ENCODE measurements around the gene TMEM129. TPM values are rescaled to one million over a fixed set of nuclear protein-coding genes. Genes with fewer than 3 reads are reported as not detected.
"Not testable (repeated sequence)": the region's sequence is repeated elsewhere in the genome, so short reads cannot be mapped to it uniquely, and the experiment has no call there.

The TMEM129 gene
- total RNA-seq, 1 donor from 2014 or later = 12.8 TPM

DNA sequence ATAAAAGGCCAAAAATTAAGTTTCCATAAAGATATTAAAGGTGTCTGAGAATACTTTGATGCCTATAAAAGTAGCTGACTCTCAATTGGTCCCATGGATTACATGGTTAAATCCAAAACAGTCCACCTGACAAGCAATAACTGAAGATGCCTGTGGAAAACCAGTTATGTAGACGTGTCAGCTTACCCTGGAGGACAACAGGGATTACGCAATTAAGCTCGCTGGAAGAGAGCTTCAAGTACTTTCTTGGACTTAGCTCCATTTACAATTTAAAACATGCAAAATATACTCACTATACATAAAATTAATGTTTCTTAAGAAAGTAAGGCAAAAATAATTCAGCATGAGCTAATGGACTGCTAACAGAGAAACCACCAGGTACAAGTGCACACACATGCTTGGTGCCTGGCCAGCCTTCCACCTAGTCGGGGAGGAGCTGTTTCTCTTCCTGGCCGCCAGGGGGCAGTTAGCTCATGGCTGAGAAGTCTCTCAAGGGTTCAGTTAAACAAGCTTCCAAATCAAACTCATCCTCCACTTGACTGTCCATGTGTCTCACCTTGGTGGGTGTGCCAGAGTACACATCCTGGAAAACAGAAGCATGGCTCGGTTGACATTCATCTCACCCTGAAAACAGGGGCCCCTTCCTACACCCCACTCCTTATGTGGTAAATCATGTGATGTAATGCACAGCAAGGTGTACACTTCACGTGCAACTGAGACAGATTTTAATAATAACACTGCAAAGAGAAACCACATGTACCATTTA, 27.8 kb downstream of the TMEM129 start:
- peak; percentile 44 for DNase-seq

GRCh38 chr4:1691737-1692373, 29.3 kb downstream of the TMEM129 start:
- DNase-seq = no peak

DNA sequence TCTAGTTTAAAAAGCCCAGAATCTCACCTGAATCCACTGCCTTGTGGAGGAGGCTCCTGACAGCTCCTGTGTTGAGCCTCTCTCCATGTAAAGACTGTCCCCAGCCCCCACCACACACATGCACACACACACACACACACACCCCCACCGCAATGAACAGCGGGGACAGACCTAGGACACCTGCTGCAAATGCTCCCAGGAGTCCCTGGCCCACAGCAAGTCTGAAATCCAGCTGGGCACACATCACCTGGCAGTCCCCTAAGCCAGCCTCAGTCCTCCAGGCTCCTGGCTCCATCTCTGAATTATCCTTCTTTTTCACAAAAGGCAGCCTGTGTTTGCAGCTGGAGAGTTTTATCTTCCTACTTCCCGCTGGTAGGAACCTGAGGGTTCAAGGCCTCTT, 30.4 kb downstream of the TMEM129 start:
- DNase-seq = no peak

DNA sequence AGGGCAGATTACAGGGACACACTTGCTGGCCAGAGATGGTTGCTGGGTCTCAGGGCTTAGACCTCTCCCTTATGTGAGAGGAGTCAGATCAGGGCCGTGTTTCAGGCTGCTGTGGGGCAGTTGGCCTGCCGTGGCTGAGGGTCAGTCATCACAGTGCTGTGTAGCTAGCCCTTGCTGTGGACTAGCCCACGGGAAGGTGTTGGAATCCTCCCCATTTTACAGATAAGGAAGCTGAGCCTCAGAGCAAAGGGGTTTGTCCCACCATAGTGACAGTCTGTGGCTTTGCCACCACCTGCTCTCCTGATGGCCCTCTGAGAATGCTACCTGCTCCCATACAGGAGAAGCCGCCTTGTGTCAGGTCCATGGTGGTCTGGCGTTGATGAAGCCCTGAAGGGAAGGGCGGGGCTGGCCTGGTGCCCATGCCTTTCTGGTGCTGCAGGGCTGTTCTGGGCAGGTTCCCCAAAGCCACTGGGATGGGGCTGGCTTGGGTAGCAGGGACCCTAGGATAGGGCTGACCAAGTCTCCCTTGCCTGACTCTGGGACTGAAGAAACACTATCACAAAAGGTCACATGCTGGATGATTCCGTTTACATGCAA, 34.6 kb downstream of the TMEM129 start:
- no peak for DNase-seq

GRCh38 chr4:1685235-1686150, 35.6 kb downstream of the TMEM129 start:
- no peak for DNase-seq

DNA sequence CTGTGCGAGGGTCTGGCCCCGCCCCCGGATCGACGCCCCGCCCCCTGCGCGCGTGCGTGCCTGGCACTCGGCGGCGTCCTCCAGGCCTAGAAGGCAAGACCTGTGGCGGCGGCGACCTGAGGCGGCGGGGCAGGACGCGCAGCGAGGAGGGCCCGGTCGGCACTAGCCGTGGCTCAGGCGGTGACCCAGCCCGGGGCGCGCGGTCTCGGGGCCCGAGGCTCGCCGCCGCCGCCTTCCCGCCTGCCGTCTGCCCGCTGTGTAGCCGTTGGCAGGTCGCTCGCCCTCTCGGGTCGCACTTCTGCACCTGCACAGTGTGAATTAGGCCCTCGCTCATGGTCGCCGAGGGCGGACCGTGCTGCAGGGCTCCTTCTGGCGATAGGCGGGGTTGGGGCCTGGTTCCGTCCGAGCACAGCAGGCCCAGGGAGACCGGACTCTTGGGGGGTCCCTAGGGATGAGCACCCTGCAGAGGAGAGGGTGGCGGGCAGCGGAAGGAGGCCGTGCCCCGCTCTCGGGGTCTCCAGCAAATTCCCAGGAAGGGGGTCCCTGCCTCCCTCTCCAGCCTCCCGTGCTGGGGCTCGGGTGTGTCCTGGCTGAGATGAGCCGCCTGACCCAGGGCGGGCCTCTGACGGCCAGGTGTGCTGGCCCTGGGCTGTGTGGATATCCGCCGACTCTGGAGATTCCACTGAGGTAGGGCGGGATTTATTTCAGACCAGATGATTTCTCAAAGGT, 36.5 kb downstream of the TMEM129 start:
- no peak for DNase-seq

- peak; percentile 78 for DNase-seq
Measured at GRCh38 chr4:1683736-1684505, 37.2 kb downstream of the TMEM129 start, which contains the start of gene FAM53A. Gene FAM53A, minus strand, starts transcription at chr4:1684313. Its CDS starts 15,572 bp downstream, at chr4:1668741.

- no peak for DNase-seq
Measured at GRCh38 chr4:1683261-1683735, 37.8 kb downstream of the TMEM129 start.

- no peak for DNase-seq
Measured at GRCh38 chr4:1682860-1683259, 38.3 kb downstream of the TMEM129 start.

- no peak for DNase-seq
Measured at GRCh38 chr4:1678244-1678643, 42.9 kb downstream of the TMEM129 start.

DNA sequence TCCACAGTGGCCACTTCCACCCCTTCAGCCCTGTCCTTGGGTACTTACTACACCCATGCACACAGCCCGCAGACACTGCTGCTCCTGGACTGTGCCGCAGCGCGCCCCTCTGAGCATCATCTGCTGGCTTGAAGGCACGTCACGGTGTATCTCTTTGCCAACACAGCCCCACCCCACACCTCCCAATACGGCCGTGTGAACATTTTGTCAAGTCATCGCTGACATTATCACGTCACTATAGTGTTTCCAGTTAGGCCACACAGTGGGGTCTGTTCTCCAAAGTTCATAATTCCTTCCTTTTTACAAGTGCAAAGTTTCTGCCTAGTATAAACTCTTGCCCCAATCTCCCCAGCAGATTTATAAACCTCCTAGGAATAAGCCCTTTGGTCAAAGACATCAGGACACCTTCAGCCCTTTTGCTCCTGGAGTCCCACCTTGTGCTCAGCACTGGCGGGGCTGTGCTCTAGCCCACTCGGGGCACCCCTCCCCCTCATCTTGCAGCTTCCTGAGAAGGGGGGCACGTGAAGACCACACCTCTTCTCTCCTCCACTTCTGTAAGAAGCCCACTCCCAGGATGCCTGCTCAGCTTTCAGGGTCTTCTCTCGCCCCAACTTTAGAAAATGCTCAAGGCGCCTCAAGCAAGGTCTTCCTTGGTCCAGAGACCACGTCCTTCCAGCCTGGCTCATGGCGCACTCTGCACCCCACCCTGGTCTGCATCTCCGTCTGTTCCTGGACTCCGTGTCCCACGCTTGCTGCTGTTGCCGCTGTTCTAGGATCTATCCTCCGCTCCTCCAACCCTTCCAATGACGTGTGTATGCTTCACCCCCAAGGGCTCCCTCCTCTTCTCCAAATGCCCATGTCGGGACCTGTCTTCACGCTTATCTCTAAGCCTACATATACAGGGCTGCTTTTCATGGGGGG, 44.3 kb downstream of the TMEM129 start:
- DNase-seq = no peak

GRCh38 chr4:1675802-1676137, 45.4 kb downstream of the TMEM129 start:
- no peak for DNase-seq

GRCh38 chr4:1675136-1675801, 45.9 kb downstream of the TMEM129 start:
- DNase-seq = no peak

DNA sequence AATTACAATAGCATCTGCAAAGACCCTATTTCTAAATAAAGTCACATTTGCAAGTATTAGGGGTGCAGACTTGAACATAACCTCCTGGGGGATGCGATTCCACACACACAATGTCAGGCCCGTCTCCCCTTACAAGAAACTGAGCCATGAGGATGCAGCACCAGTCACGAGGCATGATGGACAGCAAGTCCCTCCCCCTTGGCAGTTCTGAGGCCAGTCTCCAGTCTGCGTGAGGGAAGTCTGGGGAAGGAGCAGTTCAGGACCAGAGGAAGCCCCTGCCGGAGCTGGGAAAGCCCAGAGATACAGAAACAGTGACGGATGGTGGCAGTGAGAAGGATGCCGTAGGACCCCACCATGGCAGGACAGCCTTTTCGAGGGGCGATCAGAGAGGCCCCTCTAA, 46.4 kb downstream of the TMEM129 start:
- DNase-seq = no peak

- no peak for DNase-seq
Measured at GRCh38 chr4:1673671-1674070, 47.5 kb downstream of the TMEM129 start.

GRCh38 chr4:1671011-1671410, 50.1 kb downstream of the TMEM129 start:
- DNase-seq = not testable (repeated sequence)

DNA sequence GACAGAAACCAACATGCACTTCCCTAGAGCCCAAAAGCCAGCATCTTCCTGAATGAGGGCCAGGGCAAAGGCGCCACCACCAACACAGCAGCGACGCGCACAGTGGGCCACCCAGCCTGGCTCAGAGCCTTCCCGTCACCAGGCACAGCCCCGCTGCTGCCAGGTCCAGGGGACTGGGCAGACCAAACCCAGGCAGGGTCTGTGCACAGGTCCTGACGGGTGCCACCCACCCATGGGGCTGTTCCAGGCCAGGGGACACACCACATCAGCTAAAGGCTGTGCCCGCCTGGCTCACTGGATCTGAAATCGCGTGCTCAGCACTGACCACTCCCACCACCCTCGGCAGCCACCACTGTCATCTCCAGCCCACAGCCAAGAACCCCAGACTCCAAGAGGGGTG, 50.8 kb downstream of the TMEM129 start:
- no peak for DNase-seq

DNA sequence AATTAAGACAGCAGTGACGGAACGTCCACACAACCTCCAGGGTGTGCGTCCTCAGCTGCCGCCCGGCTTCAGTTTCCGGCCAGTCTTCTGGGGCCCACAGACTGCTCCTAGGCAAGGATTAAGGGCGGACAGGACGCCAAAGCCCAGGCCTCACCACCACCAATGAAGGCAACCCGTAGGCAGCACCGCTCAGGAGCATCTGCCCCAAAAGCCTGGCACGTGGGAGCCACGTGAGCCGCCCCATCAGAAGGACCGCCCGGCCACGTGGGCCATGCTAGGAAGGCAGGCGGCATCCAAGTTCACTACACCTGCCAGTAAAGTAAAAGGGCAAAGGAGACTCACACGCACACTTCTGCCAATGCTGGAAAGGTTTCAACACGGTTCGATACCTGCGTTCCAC, 51.3 kb downstream of the TMEM129 start:
- DNase-seq = no peak

DNA sequence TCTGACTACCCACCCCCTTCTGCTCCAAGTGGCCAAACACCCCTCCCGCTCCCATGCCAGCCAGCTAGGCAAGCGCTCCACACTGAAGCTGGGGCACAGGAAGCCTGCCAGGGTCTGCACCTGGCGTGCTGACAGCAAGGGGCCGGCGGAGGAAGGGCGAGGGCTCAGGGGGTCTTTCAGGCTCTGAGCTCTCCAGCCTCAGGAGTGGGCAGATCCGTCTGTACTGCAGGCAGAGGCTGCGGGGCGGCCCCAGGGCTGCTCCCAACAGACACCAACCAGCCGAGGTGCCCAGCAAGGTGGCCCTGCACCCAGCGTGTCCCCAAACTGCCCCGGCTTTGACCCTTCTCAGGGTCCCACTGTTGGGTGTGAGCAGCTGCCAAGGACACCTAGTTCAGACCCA, 51.9 kb downstream of the TMEM129 start:
- DNase-seq = no peak

Data from occipital lobe (tissue), 2 donors.